BLaER1 treated with 17β-estradiol and CSF1 and Interleukin-3, amounts not matched to agents 10 nM and 100 nM (cell line): ENCODE data around the gene PRMT6.
"Not testable (repeated sequence)": the region's sequence is repeated elsewhere in the genome, so short reads cannot be mapped to it uniquely, and the experiment has no call there.

Source experiments
- H3K27ac ChIP-seq, 11 experiments: shearing (Covaris generic); formaldehyde crosslinking; 2 replicates each; pipeline ENCODE4 v1.8.1; 2022
- H3K27me3 ChIP-seq, 11 experiments: shearing (Covaris generic); formaldehyde crosslinking; 2 replicates each; pipeline ENCODE4 v1.8.1; 2022
- H3K36me3 ChIP-seq, 11 experiments: shearing (Covaris generic); formaldehyde crosslinking; 2 replicates each; pipeline ENCODE4 v1.8.1; 2022
- H3K4me1 ChIP-seq, 10 experiments: shearing (Covaris generic); formaldehyde crosslinking; 2 replicates each; pipeline ENCODE4 v1.8.1; 2022
- H3K4me2 ChIP-seq, 11 experiments: shearing (Covaris generic); formaldehyde crosslinking; 2 replicates each; pipeline ENCODE4 v1.8.1; 2022
- H3K4me3 ChIP-seq, 10 experiments: shearing (Covaris generic); formaldehyde crosslinking; 2 replicates each; pipeline ENCODE4 v1.8.1; 2022
- H3K9ac ChIP-seq, 11 experiments: shearing (Covaris generic); formaldehyde crosslinking; 2 replicates each; pipeline ENCODE4 v1.8.1; 2022
- H3K9me3 ChIP-seq, 11 experiments: shearing (Covaris generic); formaldehyde crosslinking; replicated peaks in 1 of 11; 2 replicates each; pipeline ENCODE4 v1.8.1; 2022
- H4K20me1 ChIP-seq, 11 experiments: shearing (Covaris generic); formaldehyde crosslinking; 2 replicates each; pipeline ENCODE4 v1.8.1; 2022
- Cebpa-rat ChIP-seq, 11 experiments: shearing (Covaris generic); IDR thresholded peaks; 2 replicates each; pipeline ENCODE4 v1.8.1; 2022

Gene PRMT6

GRCh38 chr1:107048241-107048640 lies 8.2 kb upstream of the PRMT6 start:
- Histone ChIP-seq H3K4me1 (peaks cover 0 to 24% (median 6%) of the 10 kb centered on the region in 10 experiments; a peak in 13 of 20 replicates), H4K20me1 (no peaks in the 10 kb centered on the region), H3K36me3 (no peaks in the 10 kb centered on the region), H3K27me3 (no peaks in the 10 kb centered on the region), H3K4me2 (peak overlapping the region in 3 of 11 experiments; percentile 20 to 36 (median 20); a peak in 4 of 22 replicates), H3K27ac (no peak overlapping the region), H3K4me3 (no peak overlapping the region), H3K9me3 (peaks cover 0 to 27% (median 21%) of the 10 kb centered on the region in 11 experiments; a peak in 14 of 22 replicates), H3K9ac (no peak overlapping the region)
- no peak for TF ChIP-seq Cebpa-rat (IDR thresholded peaks at IDR 0.05)

GRCh38 chr1:107051266-107051665 lies 5.2 kb upstream of the PRMT6 start:
- Histone ChIP-seq H3K27ac (no peak overlapping the region), H3K4me1 (peaks cover 3 to 24% (median 7%) of the 10 kb centered on the region in 10 experiments; a peak in 14 of 20 replicates), H4K20me1 (no peaks in the 10 kb centered on the region), H3K36me3 (no peaks in the 10 kb centered on the region), H3K4me2 (no peak overlapping the region), H3K27me3 (no peaks in the 10 kb centered on the region), H3K9me3 (peaks cover 0 to 19% (median 10%) of the 10 kb centered on the region in 11 experiments; a peak in 7 of 22 replicates), H3K4me3 (no peak overlapping the region), H3K9ac (no peak overlapping the region)
- no peak for TF ChIP-seq Cebpa-rat (IDR thresholded peaks at IDR 0.05)

GRCh38 chr1:107055919-107056425 lies 502 bp upstream of the PRMT6 start:
- H3K4me2 ChIP-seq: peak overlapping the region; percentile 71 to 98 (median 79)
- not testable (repeated sequence) for H3K27me3 ChIP-seq, H3K9me3 ChIP-seq, H4K20me1 ChIP-seq
- H3K9ac ChIP-seq: peak overlapping the region; percentile 81 to 95 (median 93)
- H3K4me1 ChIP-seq: peaks cover 15 to 24% (median 18%) of the 10 kb centered on the region in 10 experiments
- H3K4me3 ChIP-seq: peak overlapping the region; percentile 89 to 99 (median 94)
- H3K27ac ChIP-seq: peak overlapping the region; percentile 73 to 94 (median 92); a peak in 21 of 22 replicates
- H3K36me3 ChIP-seq: peaks cover 8 to 17% (median 12%) of the 10 kb centered on the region in 11 experiments; a peak in 18 of 22 replicates

- Histone ChIP-seq H3K9me3 (peaks cover 0 to 8% (median 4%) of the 10 kb centered on the region in 11 experiments; a peak in 4 of 22 replicates), H3K27me3 (no peaks in the 10 kb centered on the region), H3K4me3 (peak overlapping the region; percentile 89 to 99 (median 94)), H4K20me1 (peaks cover 0 to 9% (median 0%) of the 10 kb centered on the region in 11 experiments; a peak in 3 of 22 replicates), H3K4me1 (peaks cover 15 to 24% (median 18%) of the 10 kb centered on the region in 10 experiments), H3K9ac (peak overlapping the region; percentile 81 to 95 (median 93)), H3K4me2 (peak overlapping the region; percentile 93 to 99 (median 96)), H3K36me3 (peaks cover 11 to 24% (median 16%) of the 10 kb centered on the region in 11 experiments; a peak in 18 of 22 replicates), H3K27ac (peak overlapping the region; percentile 43 to 94 (median 92); a peak in 21 of 22 replicates)
- TF ChIP-seq Cebpa-rat (IDR thresholded peaks at IDR 0.05): no peak
Measured at GRCh38 chr1:107057197-107058133, 991 bp downstream of the PRMT6 start.

- Histone ChIP-seq H3K4me1 (peaks cover 15 to 24% (median 18%) of the 10 kb centered on the region in 10 experiments), H3K4me3 (peak overlapping the region; percentile 89 to 99 (median 94)), H3K27me3 (no peaks in the 10 kb centered on the region), H3K27ac (peak overlapping the region in 9 of 11 experiments; percentile 7 to 94 (median 92); a peak in 12 of 22 replicates), H3K36me3 (peaks cover 11 to 24% (median 16%) of the 10 kb centered on the region in 11 experiments; a peak in 18 of 22 replicates), H4K20me1 (peaks cover 0 to 9% (median 0%) of the 10 kb centered on the region in 11 experiments; a peak in 3 of 22 replicates), H3K9me3 (peaks cover 0 to 8% (median 4%) of the 10 kb centered on the region in 11 experiments; a peak in 4 of 22 replicates), H3K4me2 (peak overlapping the region; percentile 93 to 99 (median 96)), H3K9ac (peak overlapping the region in 10 of 11 experiments; percentile 81 to 95 (median 94); a peak in 16 of 22 replicates)
- no peak for TF ChIP-seq Cebpa-rat (IDR thresholded peaks at IDR 0.05)
Measured at GRCh38 chr1:107058245-107059032, 2.0 kb downstream of the PRMT6 start.

GRCh38 chr1:107061886-107062285 lies 5.4 kb downstream of the PRMT6 start:
- no peaks in the 10 kb centered on the region for H3K27me3 ChIP-seq
- peaks cover 11 to 24% (median 16%) of the 10 kb centered on the region in 11 experiments; a peak in 18 of 22 replicates for H3K36me3 ChIP-seq
- no peak overlapping the region for H3K27ac ChIP-seq
- no peak for TF ChIP-seq Cebpa-rat (IDR thresholded peaks at IDR 0.05)
- no peak overlapping the region for H3K4me2 ChIP-seq
- no peak overlapping the region for H3K9ac ChIP-seq
- no peaks in the 10 kb centered on the region for H3K9me3 ChIP-seq
- H4K20me1 ChIP-seq: peaks cover 0 to 9% (median 0%) of the 10 kb centered on the region in 11 experiments; a peak in 3 of 22 replicates
- H3K4me3 ChIP-seq: no peak overlapping the region
- peaks cover 15 to 19% (median 17%) of the 10 kb centered on the region in 10 experiments for H3K4me1 ChIP-seq

GRCh38 chr1:107073493-107073892 lies 17.0 kb downstream of the PRMT6 start:
- Histone ChIP-seq H3K4me1 (no peaks in the 10 kb centered on the region), H3K36me3 (no peaks in the 10 kb centered on the region), H4K20me1 (no peaks in the 10 kb centered on the region), H3K4me2 (no peak overlapping the region), H3K27me3 (no peaks in the 10 kb centered on the region), H3K9ac (no peak overlapping the region), H3K27ac (no peak overlapping the region), H3K4me3 (no peak overlapping the region), H3K9me3 (no peaks in the 10 kb centered on the region)
- no peak for TF ChIP-seq Cebpa-rat (IDR thresholded peaks at IDR 0.05)

GRCh38 chr1:107076841-107077240 lies 20.4 kb downstream of the PRMT6 start:
- H3K4me1 ChIP-seq: no peaks in the 10 kb centered on the region
- no peaks in the 10 kb centered on the region for H3K9me3 ChIP-seq
- H3K27me3 ChIP-seq: no peaks in the 10 kb centered on the region
- H3K27ac ChIP-seq: no peak overlapping the region
- H3K36me3 ChIP-seq: no peaks in the 10 kb centered on the region
- H3K4me2 ChIP-seq: no peak overlapping the region
- no peaks in the 10 kb centered on the region for H4K20me1 ChIP-seq
- H3K9ac ChIP-seq: no peak overlapping the region
- no peak for TF ChIP-seq Cebpa-rat (IDR thresholded peaks at IDR 0.05)
- no peak overlapping the region for H3K4me3 ChIP-seq
